Measurements from ENCODE around the gene ISG20.

ISG20 gene

DNA sequence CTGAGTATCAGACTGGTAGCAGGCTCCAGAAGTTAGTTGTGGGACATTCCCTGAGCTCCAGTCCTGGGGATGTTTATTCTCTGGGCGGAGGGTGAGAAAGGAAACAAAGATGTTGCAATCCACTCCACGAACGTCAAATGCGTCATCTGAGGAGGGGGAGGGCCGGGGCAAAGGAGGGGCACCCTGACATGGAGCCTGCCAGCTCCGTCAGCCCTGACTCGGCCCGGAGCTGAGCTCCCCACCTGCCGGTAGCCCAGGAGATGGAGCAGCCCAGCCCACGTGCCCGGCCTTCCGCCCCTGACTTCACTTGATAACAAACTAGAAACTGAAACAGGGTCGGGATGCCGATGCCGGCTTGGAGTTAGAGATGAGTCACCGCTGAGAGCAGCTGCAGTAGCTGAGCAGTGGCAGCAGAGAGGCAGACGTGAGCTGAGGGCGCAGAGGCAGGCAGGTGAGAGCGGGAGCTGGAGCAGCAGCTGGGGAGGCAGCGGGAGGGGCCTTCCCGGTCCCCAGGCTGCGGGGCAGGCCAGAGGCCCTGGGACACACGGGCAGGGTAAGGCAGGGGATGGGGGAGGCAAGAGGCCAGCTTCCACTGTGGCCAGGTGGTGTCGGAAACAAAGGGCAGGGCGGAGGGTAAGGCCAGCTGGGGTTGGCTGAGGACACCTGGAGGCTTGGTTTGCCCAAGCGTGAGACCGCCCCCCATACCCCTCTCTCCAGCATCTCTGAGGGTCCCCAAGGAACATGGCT is at the start of gene ISG20:
Gene ISG20, plus strand, starts transcription at position 391 of the 747 bp plus-strand sequence. Its CDS starts 351 bp downstream, at position 742.
- DNase-seq, result peak; percentile 95

- no peak for DNase-seq
These were observed 48.1 kb upstream of the ISG20 start for GRCh38 chr15:88590759-88591158.

DNA sequence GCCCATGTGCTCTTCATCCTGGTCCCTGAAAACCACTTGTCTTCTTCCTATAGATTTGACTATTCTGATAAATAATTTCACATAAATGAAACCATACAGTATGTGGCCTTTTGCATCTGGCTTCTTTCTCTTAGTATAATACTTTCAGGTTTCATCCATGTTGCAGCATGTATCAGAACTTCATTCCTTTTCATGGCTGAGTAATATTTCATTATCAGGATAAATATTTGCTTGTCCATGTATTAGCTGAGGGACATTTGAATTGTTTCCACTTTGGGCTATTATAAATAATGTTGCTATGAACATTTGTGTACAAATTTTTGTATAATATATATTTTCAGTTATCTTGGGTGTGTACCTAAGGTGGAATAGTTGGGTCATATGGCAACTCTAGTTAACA is 47.4 kb upstream of the ISG20 start:
- DNase-seq, result no peak

DNA sequence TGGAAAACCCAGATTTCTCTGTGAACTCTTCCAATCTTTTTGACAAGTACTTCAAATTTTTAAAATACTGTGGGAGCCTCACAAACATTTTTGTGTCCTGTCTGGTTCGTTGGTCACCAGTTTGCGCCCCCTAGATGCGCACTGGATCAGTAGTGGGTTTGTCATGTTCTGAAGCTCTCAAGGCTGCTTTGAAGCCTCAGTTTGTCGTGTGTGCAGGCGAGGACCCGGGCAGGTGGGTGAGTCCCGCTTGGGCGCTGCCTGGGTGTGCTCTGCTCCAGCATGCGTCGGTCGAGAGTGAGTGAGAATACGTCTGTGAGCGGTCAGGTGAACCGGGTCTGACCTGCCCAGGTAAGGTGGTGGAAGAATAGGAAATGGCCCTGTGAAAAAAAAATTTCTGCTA is 34.9 kb upstream of the ISG20 start:
- DNase-seq, result no peak

DNA sequence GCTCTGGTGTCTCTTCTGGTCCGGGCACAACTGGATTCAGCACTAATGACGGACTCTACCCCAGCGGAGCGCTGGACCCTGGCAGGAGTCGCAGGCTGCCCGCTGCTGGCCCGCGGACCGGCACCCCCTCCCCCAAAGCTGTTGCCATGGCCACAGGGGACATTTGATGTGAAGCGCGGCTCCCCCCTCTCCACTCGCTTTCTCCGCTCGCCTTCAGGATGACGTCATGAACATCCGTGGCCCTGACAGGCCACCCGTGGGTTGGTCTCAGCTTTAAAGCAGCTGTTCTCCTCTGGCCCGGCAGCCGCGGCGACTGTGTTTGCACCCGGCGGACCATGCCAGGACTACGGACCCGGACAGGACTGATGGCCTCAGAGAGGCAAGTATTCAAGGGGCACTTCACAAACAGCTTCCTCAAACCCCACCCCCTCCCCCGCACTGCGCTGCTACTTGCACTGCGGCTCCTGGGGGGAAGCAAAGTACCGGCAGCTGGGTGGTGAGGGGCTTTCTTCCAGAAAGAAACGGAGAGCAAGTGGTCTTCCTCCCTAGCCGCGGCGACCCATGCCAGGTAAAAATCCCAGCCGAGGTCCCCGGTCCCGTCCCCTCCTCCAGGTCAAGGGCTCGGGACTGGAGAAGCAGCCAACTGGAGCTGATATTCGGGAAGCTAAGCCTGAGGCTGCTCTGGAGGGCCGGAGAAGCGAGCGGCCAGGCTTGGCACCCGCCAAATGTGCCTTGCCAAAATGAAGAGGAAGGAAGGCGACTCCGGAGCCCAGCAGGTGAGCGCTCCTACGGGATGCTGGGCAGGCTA is 34.2 kb upstream of the ISG20 start:
- no peak for DNase-seq

GRCh38 chr15:88605189-88606069 is 33.4 kb upstream of the ISG20 start:
- peak; percentile 12 for DNase-seq

DNA sequence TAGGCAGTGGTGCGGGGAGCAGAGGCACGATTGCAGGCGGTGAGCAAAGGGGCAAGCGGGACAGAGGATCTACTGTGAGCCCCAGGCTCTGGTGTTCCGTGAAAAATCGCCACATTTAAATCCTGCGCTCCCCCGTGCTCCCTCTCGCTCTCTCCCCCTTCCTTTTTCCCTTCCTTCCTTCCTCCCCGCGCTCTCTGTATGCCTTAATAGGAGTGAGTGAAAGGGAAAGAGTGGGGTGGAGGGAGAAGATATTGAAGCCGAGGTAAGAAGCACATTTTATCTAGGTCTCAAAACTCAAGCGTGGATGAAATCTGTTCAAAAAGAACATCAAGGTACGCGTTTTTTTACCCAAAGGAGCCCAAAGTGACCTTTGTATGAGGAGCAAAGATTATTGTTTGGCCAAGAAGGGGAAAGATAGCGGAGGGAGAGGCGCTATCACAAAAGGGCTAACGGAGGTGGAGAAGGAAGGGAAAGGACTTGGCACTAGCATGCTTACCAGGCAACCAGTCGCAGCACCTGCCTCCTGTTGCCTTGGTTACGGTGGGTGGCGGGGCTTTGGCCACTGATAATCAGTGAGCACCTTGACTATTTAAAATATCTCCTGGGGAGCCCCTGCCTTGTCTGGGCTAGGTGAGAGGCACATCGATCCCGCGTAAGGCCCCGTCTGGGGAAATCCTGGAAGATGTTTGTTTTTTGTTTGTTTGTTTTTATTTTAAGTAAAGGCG is 32.6 kb upstream of the ISG20 start:
- DNase-seq, result no peak

DNA sequence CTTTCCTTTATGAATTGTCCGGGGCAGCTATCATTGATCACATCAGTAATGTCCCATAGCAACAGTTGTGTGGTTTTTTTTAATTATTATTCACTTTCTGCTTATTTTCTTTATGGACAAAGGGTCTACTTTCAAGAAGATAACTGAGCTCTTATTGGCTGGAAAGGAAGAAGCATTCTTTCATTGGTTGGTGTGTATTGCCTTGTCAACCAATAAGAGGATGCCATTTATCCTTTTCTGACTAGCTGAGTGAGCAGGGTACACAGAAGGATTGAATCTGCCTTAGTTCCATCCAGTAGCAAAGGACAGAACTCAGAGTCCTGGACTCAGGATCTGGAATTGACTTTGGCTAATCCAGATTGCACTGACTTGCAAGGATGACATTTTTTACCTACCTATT is 30.9 kb upstream of the ISG20 start:
- DNase-seq, result no peak

DNA sequence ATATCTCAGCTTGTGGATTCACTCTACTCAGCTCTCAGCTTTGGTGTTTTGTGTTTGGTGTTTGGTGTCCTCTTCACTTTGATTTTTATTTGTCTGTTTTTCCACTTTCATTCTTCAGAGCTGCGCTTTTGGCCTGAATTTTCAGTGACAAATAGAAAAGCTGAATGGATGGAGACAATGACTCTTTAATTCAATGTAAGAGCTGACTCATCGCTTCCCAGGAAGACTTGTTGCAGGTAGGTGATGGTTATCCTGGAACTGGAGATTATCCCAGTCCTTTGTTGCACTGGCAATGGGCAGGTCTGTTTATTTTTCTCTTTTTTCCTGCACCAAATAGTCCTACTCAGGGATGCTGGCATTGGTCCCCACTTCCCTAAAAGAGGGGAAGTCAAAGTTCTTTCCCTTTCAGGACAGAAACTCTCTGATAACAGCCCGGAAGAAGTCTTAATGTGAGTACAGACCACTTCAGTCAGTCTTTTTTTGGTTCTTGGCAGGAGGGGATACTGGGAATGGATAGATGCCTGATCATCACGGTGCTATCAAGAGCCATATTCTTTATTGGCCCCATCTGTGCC is 30.1 kb upstream of the ISG20 start:
- peak; percentile 33 for DNase-seq

DNA sequence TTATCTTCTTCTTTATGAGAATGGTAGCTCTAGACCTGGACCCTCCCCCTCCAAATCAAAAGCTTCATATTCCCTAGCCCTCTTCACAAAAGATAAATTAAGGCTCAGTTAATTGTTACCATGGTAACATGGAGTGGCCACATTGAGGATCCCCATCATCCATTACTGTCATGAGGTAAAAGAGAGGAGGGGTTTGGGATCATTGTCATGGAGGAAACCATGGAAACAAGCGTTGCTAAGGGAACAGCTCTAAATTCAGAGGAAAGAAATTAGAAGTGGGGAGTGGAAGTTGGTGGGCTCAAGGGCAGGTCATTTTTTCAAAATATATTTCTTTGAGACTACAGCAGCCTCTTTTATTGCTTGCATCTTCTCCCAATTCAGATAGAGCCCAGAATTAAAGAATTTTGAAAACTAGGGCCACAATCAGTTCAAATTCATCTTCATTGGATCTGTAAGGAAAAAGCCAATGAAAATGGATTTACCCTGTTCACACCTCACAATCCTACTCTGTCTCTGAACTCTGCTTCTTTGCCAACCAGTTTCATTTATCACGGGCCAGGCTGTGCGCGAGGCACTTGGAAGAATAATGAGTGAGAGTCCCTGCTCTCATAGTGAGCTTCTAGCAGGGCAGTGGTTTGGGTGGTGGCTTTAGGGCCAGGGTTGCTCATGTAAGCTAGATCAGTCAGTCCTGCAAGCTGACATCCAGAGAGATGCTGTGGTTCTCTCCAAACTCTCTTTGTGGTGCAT is 29.3 kb upstream of the ISG20 start:
- no peak for DNase-seq

- DNase-seq, result peak; percentile 96
These were observed 28.1 kb upstream of the ISG20 start for GRCh38 chr15:88610701-88611231.

DNA sequence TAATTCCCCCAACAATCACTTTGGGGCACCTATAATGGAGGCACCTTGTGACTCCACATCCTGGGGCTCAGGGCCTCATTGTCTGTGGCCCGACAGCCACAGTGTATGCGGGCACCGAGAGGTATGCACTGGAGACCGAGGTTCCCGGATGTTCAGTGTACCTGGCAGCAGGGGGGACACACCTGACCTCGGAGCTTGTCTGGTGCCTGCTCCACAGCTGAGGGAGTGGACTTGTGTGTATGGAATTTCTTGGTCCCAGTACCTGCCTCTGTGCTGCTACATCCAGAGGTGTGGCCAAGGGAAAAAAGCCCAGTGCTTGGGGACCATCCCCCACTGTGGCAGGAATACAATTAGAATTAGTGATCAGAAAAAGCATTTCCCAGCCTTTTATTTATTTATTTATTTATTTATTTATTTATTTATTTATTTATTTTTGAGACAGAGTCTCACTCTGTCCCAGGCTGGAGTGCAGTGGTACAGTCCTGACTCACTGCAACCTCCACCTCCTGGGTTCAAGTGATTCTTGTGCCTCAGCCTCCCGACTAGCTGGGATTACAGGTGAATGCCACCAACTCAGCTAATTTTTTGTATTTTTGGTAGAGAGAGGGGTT is 26.5 kb upstream of the ISG20 start:
- DNase-seq, result no peak

DNA sequence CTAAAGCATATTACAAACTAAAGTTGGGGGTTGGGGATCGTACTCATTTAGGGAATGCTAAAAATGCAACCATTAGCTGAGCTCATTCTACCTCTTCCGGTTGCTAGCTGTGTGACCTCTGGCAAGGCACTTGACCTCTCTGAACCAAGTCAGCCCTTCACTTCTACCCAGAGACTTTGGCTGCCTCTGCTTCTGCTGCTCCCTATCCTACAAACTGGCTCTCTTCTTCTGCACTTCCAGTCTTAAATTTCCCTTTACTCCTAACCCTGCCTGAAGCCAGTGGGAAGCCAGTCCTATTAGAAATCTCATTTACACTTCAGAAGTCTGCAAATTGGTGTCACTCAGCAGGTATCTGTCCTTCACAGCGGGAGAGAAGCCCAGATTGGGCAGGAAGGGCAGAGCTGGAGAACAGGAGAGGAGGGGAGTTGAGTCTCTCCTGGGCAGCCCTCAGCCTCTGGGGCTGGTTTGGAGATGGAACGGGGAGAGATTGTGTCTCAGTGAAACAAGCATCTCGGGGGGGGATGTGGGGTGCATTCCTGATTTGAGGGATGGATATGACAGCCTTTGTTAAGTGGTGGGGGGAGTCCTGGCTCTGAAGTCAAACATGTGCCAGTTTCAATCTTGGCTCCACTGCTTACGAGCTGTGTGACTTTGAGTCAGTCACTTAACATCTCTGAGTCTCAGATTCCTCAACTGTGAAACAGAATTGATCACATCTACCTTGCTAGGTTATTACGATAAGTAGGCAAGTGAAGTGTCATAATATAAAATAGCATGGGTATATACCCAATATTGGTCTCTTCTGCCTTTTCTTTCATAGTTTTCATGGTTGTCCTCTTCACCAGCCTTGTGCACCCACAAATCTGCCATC is 25.5 kb upstream of the ISG20 start:
- no peak for DNase-seq

DNA sequence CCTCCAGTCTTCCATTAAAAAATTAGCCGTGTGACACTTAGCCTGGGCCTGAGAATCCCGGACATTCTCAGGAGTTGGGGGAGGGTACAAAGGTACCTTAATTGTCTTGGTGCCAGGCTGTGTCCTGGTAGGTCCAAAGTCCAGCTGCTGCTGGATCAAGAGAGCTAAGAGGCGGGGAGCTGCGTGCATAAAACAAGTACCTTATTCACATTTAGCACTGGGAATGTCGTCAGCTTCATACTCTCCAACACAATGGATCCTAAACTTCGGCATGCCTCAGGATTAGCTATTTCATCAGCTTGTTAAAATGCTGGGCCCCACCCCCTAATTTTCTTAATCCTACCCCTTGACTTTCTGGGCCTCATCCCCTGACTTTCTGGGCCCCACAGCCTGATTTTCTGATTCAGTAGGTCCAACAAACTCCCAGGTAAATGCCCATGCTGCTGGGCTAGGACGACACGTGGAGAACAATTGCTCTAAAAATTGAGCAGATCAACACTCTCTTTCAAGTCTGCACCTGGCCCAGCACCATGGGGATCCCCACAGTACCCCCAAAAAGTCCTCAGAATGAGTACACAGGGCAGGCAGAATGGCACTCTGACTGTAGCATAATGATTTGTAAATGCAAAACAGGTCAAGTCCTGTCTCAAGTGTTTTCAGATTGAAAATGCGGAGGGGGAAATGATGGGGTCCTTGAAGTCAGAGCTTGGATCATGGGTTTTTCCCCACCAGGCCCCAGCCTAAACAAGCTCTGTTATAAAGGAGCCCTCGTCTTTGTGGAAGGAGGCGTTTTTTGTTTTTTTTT is 23.3 kb upstream of the ISG20 start:
- no peak for DNase-seq

GRCh38 chr15:88616240-88616639 is 22.6 kb upstream of the ISG20 start:
- no peak for DNase-seq

GRCh38 chr15:88617031-88617722 is 21.6 kb upstream of the ISG20 start:
- no peak for DNase-seq

DNA sequence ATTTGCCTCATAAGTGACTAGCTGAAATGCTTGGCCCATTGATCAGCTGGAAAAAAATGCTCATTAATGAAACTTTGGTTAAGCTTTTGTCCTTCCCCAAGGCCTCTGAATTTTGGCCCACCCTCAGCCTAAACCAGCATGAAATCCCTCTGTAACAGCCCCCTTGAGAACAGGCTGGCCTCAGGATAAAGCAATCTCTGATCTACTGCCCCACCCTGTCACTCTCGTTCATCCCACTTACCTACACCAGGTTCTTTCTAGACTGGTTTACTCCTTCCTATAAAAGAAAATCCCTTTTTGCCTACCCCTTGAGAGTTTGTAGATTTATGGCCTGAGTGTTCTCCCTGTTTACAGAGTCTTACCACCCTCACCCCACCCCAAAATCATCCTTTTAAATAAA is 21.0 kb upstream of the ISG20 start:
- no peak for DNase-seq

- no peak for DNase-seq
These were observed 20.1 kb upstream of the ISG20 start for GRCh38 chr15:88618686-88619085.

All from MV-4-11 (cell line).